ENCODE data around the gene ZBED6. TPM values are rescaled to one million over a fixed set of nuclear protein-coding genes. Genes with fewer than 3 reads are reported as not detected.

ZBED6 gene
- total and polyA plus RNA-seq, 10 of the 15 experiments (the other 5 are each of a cell fraction or from before 2014, with no cell fraction given), result 0.13 to 15.9 (median 4.8) TPM

DNA sequence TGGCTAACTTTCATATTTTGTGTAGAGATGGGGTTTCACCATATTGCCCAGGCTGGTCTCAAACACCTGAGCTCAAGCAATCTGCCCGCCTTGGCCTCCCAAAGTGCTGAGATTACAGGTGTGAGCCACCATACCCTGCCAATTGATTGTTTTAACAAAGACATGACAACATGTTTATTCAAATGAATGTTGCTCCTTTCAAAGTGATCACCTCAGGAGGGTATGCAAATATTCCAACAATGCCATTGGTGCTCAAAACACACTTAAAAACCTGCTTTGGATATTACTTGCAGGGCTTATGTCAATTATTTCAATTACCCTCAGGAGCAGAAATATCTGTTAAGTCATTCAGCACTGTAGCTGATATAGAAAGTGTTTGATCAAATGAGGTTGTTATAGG, 22.6 kb upstream of the ZBED6 start:
- ChIA-PET RAD21 (ENCODE audit: unreplicated experiment) (interaction anchor here (1.2 kb wide), 1 partner anchor 147 kb away, joined by 4 read pairs; no protein-coding TSS in a partner anchor), SMC1A (ENCODE audit: uncharacterized antibody, unreplicated experiment) (no interaction called here), POLR2A (interaction anchor here (0.6 kb wide), 1 partner anchor 1524 kb away, joined by 4 read pairs; no protein-coding TSS in a partner anchor), CTCF (interaction anchor here (0.6 kb wide), 2 partner anchors 13 to 1015 kb away, joined by 3 read pairs; no protein-coding TSS in a partner anchor)
- in situ Hi-C loops (cut with MboI), result no loop called here
- Histone ChIP-seq H3K27ac (ENCODE audit: control insufficient read depth, insufficient read depth) (no peak overlapping the region), H3K36me3 (ENCODE audit: control insufficient read depth in 2 of 2, insufficient read depth in 2 of 2, low read length in 1 of 2) (0 out of 4 replicates have a peak, but pooled peaks cover 0 to 8% of the 10 kb centered on the region in 2 experiments), H3K4me3 (no peak overlapping the region), H3K4me1 (ENCODE audit: control insufficient read depth, insufficient read depth, low read length) (no peaks in the 10 kb centered on the region), H3K79me2 (ENCODE audit: control insufficient read depth, insufficient read depth, low read length) (no peaks in the 10 kb centered on the region; the same call in 1 of the 2 replicates), H3K4me2 (ENCODE audit: control insufficient read depth, insufficient read depth) (no peak overlapping the region), H4K20me1 (ENCODE audit: control insufficient read depth, insufficient read depth) (no peaks in the 10 kb centered on the region), H3K9ac (ENCODE audit: control insufficient read depth, insufficient read depth, low read length) (no peak overlapping the region), H3K9me3 (replicated peaks; ENCODE audit: control insufficient read depth, insufficient read depth, low read length) (no peaks in the 10 kb centered on the region), H2AFZ (ENCODE audit: control insufficient read depth, low read depth, low read length) (no peak overlapping the region), H3K27me3 (replicated peaks in 1 of 2; ENCODE audit: control insufficient read depth in 2 of 2, insufficient read depth in 2 of 2, low read length in 1 of 2) (no peaks in the 10 kb centered on the region)
- DNase-seq (ENCODE audit: low read depth, low spot score) (no peak), FAIRE-seq (no peak), ATAC-seq (no peak)
- intact Hi-C loops (cut with micrococcal nuclease; ENCODE audit: unreplicated experiment), result no loop called here
- TF ChIP-seq, protein P1, sequence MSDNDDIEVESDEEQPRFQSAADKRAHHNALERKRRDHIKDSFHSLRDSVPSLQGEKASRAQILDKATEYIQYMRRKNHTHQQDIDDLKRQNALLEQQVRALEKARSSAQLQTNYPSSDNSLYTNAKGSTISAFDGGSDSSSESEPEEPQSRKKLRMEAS (IDR thresholded peaks at IDR 0.05; ENCODE audit: low read depth, low read length), result no peak
- TF ChIP-seq MEF2A (IDR thresholded peaks at IDR 0.05; ENCODE audit: insufficient read depth, low read depth, low read length) (no peak), SMAD5 (IDR thresholded peaks at IDR 0.05; ENCODE audit: low read depth) (no peak), PAX8 (IDR thresholded peaks at IDR 0.05) (no peak), ESRRA (IDR thresholded peaks at IDR 0.05; ENCODE audit: low read length) (no peak), ZBTB11 (CRISPR knock-in tag; IDR thresholded peaks at IDR 0.05) (no peak), RBBP5 (conservative IDR thresholded peaks at IDR 0.05) (no peak), HDAC6 (IDR thresholded peaks at IDR 0.05; ENCODE audit: unreplicated experiment) (no peak)
- TF ChIP-seq, protein P2, sequence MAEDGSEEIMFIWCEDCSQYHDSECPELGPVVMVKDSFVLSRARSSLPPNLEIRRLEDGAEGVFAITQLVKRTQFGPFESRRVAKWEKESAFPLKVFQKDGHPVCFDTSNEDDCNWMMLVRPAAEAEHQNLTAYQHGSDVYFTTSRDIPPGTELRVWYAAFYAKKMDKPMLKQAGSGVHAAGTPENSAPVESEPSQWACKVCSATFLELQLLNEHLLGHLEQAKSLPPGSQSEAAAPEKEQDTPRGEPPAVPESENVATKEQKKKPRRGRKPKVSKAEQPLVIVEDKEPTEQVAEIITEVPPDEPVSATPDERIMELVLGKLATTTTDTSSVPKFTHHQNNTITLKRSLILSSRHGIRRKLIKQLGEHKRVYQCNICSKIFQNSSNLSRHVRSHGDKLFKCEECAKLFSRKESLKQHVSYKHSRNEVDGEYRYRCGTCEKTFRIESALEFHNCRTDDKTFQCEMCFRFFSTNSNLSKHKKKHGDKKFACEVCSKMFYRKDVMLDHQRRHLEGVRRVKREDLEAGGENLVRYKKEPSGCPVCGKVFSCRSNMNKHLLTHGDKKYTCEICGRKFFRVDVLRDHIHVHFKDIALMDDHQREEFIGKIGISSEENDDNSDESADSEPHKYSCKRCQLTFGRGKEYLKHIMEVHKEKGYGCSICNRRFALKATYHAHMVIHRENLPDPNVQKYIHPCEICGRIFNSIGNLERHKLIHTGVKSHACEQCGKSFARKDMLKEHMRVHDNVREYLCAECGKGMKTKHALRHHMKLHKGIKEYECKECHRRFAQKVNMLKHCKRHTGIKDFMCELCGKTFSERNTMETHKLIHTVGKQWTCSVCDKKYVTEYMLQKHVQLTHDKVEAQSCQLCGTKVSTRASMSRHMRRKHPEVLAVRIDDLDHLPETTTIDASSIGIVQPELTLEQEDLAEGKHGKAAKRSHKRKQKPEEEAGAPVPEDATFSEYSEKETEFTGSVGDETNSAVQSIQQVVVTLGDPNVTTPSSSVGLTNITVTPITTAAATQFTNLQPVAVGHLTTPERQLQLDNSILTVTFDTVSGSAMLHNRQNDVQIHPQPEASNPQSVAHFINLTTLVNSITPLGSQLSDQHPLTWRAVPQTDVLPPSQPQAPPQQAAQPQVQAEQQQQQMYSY (CRISPR knock-in tag; IDR thresholded peaks at IDR 0.05), result no peak
- TF ChIP-seq, protein P3, sequence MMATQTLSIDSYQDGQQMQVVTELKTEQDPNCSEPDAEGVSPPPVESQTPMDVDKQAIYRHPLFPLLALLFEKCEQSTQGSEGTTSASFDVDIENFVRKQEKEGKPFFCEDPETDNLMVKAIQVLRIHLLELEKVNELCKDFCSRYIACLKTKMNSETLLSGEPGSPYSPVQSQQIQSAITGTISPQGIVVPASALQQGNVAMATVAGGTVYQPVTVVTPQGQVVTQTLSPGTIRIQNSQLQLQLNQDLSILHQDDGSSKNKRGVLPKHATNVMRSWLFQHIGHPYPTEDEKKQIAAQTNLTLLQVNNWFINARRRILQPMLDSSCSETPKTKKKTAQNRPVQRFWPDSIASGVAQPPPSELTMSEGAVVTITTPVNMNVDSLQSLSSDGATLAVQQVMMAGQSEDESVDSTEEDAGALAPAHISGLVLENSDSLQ (IDR thresholded peaks at IDR 0.05), result no peak
- 100% methylated on average over 1 of the region's 1 CpG for WGBS (ENCODE audit: insufficient coverage, insufficient replicate concordance, low lambda C conversion rate, missing lambda C conversion rate)
- no TSS peak for BruUV-seq (replicated peaks)
